Testis (tissue), 2 donors: Measurements from ENCODE around the gene NBAS.

Experiments used
- POLR2A ChIP-seq: fragments of 450-650 bp; IDR thresholded peaks from one replicate; pipeline ENCODE4 v1.6.1; 2017; ENCODE audit warnings: antibody characterized with exemption, mild to moderate bottlenecking, moderate library complexity
- TF ChIP-seq, protein P1 (sequence below), 3 experiments: fragments of 450-650 bp in 2 of 3; fragments of 200-600 bp in 1 of 3; sonication (generic) in 1 of 3; IDR thresholded peaks; one replicate each; pipeline ENCODE4 v1.5.1; 2016 to 2019; ENCODE audit warnings: antibody characterized with exemption in 3 of 3, mild to moderate bottlenecking in 2 of 3, moderate library complexity in 1 of 3

DNA sequence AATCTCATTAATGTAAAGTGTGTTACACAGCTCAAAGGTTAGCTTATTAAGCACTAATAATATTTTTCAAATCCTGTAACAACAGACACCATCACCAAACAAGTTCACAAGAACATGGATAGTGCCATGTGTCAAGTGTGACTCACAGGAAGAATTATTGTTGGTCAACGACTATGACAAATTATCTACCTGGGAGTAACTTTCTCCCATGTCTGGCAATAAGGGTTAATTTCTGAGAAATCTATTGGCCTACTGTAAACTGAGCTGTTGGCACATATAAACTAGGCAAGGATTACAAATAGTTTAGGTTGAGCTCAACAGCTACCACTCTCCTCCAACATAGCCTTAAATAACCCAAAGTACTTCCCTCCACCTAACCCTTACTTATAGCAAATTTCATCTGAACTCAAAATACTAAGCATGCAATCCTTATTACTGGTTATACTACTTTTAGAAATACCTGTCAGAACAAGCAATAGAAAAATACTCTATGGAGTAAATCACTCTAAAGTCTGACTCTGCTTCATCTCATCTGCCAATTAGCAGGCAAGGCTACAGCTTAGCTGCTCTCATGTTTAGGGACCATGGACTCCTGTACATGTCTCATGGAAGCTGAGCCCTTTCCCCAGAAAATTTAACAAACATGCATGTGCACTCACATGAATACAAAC lies 223.0 kb downstream of the NBAS start:
- TF ChIP-seq, protein P1, sequence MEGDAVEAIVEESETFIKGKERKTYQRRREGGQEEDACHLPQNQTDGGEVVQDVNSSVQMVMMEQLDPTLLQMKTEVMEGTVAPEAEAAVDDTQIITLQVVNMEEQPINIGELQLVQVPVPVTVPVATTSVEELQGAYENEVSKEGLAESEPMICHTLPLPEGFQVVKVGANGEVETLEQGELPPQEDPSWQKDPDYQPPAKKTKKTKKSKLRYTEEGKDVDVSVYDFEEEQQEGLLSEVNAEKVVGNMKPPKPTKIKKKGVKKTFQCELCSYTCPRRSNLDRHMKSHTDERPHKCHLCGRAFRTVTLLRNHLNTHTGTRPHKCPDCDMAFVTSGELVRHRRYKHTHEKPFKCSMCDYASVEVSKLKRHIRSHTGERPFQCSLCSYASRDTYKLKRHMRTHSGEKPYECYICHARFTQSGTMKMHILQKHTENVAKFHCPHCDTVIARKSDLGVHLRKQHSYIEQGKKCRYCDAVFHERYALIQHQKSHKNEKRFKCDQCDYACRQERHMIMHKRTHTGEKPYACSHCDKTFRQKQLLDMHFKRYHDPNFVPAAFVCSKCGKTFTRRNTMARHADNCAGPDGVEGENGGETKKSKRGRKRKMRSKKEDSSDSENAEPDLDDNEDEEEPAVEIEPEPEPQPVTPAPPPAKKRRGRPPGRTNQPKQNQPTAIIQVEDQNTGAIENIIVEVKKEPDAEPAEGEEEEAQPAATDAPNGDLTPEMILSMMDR (IDR thresholded peaks at IDR 0.05) = no peak
- no peak for TF ChIP-seq POLR2A
